Caco-2 (cell line): ENCODE results near the gene RCN1. TPM values are rescaled to one million over a fixed set of nuclear protein-coding genes. Genes with fewer than 3 reads are reported as not detected.
"Not testable (repeated sequence)": the region's sequence is repeated elsewhere in the genome, so short reads cannot be mapped to it uniquely, and the experiment has no call there.

ENCODE experiments used
- BruUV-seq: library from RNA; stranded (reverse); fragments of 400-500 nt; replicated peaks from 2 replicates; lab custom pipeline; 2021; lab: Mats Ljungman, UMichigan
- CTCF ChIA-PET: fragments of 300-600 bp; sonication (Branson Sonifier 250); formaldehyde crosslinking; loops from one replicate; lab custom pipeline; 2022; ENCODE audit warnings: antibody characterized with exemption; lab: Charles Lee
- POLR2A ChIA-PET: fragments of 300-600 bp; sonication (Branson Sonifier 250); formaldehyde crosslinking; loops from one replicate; lab custom pipeline; 2022; ENCODE audit warnings: antibody characterized with exemption; lab: Charles Lee
- DNase-seq, 2 experiments: peaks; one replicate each; pipeline versions ENCODE4 v3.0.0 to v3.0.0-alpha.2; 2020 to 2022
- H3K27me3 ChIP-seq: replicated peaks from 2 replicates; pipeline ENCODE4 v1.6.0; 2011; ENCODE audit warnings: low read length; ENCODE audit not compliant: control insufficient read depth, insufficient read depth
- H3K36me3 ChIP-seq: 2 replicates; pipeline ENCODE4 v1.5.1; 2011; ENCODE audit warnings: low read length; ENCODE audit not compliant: control insufficient read depth, insufficient read depth
- H3K4me1 ChIP-seq: fragments of 250-450 bp; sonication (Bioruptor Pico); 2 replicates; pipeline ENCODE4 v1.5.1; 2020; ENCODE audit warnings: mild to moderate bottlenecking
- H3K4me3 ChIP-seq: 2 replicates; pipeline ENCODE4 v1.5.1; 2011; ENCODE audit warnings: low read depth, mild to moderate bottlenecking, control low read depth, low read length
- H3K9me3 ChIP-seq: fragments of 250-450 bp; sonication (Bioruptor Pico); 2 replicates; pipeline ENCODE4 v1.5.1; 2020; ENCODE audit warnings: mild to moderate bottlenecking, moderate library complexity
- H3K27ac Mint-ChIP-seq: one replicate; pipeline ENCODE4 v1.8.0; 2022; ENCODE audit warnings: mixed read lengths; ENCODE audit not compliant: unreplicated experiment
- H3K27me3 Mint-ChIP-seq: one replicate; pipeline ENCODE4 v1.8.0; 2022; ENCODE audit warnings: mixed read lengths; ENCODE audit not compliant: insufficient read depth, unreplicated experiment
- H3K36me3 Mint-ChIP-seq: one replicate; pipeline ENCODE4 v1.8.0; 2022; ENCODE audit warnings: mild to moderate bottlenecking, mixed read lengths; ENCODE audit not compliant: insufficient read depth, unreplicated experiment
- H3K4me1 Mint-ChIP-seq: one replicate; pipeline ENCODE4 v1.8.0; 2022; ENCODE audit warnings: low read depth, mixed read lengths; ENCODE audit not compliant: unreplicated experiment
- H3K4me3 Mint-ChIP-seq: one replicate; pipeline ENCODE4 v1.8.0; 2022; ENCODE audit warnings: mild to moderate bottlenecking, moderate library complexity, mixed read lengths; ENCODE audit not compliant: unreplicated experiment
- H3K9me3 Mint-ChIP-seq: one replicate; pipeline ENCODE4 v1.8.0; 2022; ENCODE audit warnings: mixed read lengths; ENCODE audit not compliant: unreplicated experiment
- intact Hi-C: fragments of 100-400 bp; cut with micrococcal nuclease; formaldehyde crosslinking; loops from one replicate; pipeline ENCODE4 v1.10.0; 2022; ENCODE audit not compliant: unreplicated experiment
- total RNA-seq: library from RNA; stranded (reverse); gene quantifications from 2 replicates; pipeline ENCODE4 v1.2.3, GENCODE V29; 2022
- TF ChIP-seq, protein P1 (sequence below), 2 experiments: fragments of 200-600 bp in 1 of 2; IDR thresholded peaks; 1 replicate in 1 of 2; 2 replicates in 1 of 2; pipeline versions ENCODE4 v1.5.1 to v1.8.0; 2011 to 2022; ENCODE audit warnings: antibody characterized with exemption in 1 of 2, control low read depth in 1 of 2, inconsistent platforms in 1 of 2, low read depth in 1 of 2, low read length in 1 of 2, mild to moderate bottlenecking in 1 of 2, moderate library complexity in 1 of 2; ENCODE audit not compliant: insufficient read depth in 1 of 2, severe bottlenecking in 1 of 2, unreplicated experiment in 1 of 2

Gene RCN1
- total RNA-seq, 1 experiment from 2014 or later: 185 TPM

DNA sequence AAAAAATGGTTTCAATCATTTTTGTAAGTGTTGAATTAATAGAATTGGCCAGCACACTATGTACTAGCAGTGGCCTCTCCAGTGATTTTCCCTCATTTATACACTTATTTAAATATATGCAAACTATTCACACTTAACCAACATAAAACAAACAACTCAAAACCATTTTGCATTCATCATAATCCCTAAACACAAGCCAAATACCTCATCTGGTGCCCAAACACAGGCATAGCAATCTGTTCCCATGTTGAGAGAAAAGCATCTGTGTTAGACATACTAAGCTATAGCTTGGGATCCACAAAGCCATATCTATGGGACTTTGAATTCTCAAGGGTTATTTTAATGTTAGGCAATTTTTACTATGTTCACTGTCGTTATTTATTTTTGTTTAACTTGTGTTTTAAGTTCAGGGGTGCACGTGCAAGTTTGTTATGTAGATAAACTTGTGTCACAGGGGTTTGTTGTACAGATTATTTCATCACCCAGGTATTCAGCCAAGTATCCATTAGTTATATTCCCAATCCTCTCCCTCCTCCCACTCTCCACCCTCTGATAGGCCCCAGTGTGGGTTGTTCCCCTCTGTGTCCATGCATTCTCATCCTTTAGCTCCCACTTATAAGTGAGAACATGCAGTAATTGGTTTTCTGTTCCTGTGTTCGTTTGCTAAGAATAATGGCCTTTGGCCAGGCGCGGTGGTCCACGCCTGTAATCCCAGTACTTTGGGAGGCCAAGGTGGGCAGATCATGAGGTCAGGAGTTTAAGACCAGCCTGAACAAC lies 31.0 kb upstream of the RCN1 start:
- TF ChIP-seq, protein P1, sequence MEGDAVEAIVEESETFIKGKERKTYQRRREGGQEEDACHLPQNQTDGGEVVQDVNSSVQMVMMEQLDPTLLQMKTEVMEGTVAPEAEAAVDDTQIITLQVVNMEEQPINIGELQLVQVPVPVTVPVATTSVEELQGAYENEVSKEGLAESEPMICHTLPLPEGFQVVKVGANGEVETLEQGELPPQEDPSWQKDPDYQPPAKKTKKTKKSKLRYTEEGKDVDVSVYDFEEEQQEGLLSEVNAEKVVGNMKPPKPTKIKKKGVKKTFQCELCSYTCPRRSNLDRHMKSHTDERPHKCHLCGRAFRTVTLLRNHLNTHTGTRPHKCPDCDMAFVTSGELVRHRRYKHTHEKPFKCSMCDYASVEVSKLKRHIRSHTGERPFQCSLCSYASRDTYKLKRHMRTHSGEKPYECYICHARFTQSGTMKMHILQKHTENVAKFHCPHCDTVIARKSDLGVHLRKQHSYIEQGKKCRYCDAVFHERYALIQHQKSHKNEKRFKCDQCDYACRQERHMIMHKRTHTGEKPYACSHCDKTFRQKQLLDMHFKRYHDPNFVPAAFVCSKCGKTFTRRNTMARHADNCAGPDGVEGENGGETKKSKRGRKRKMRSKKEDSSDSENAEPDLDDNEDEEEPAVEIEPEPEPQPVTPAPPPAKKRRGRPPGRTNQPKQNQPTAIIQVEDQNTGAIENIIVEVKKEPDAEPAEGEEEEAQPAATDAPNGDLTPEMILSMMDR (IDR thresholded peaks at IDR 0.05; ENCODE audit: insufficient read depth in 1 of 2, low read depth in 1 of 2, low read length in 1 of 2, severe bottlenecking in 1 of 2, unreplicated experiment in 1 of 2): no peak
- no peaks in the 10 kb centered on the region for H3K36me3 Mint-ChIP-seq
- no peaks in the 10 kb centered on the region for H3K4me1 Mint-ChIP-seq
- H3K36me3 ChIP-seq: no peaks in the 10 kb centered on the region
- no peak overlapping the region for H3K27ac Mint-ChIP-seq
- ChIA-PET CTCF (no interaction called here), POLR2A (no interaction called here)
- H3K9me3 ChIP-seq: no peaks in the 10 kb centered on the region
- peaks cover 19% of the 10 kb centered on the region for H3K27me3 Mint-ChIP-seq
- no peak for DNase-seq
- no peaks in the 10 kb centered on the region; the same call in 1 of the 2 replicates for H3K27me3 ChIP-seq
- no peak overlapping the region for H3K4me3 ChIP-seq
- intact Hi-C loops: no loop called here
- H3K4me1 ChIP-seq: no peaks in the 10 kb centered on the region
- BruUV-seq: no TSS peak
- H3K9me3 Mint-ChIP-seq: no peaks in the 10 kb centered on the region
- H3K4me3 Mint-ChIP-seq: no peak overlapping the region

DNA sequence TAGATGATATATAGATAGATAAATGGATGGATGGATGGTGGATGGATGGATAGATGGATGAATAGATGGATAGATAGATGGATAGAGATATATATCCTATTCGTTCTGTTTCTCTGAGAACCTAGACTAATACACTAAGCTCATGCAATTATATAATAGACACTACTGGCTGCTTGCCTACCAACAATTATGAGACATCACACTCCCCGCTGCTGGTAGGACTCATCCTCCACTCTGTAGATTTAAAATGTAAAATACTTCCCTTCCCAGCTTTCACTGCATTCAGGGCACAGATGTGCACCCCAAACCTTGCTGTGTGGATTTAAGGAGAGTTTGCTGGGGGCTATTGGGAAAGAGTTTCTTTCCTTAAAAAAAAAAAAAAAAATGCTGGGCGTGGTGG lies 28.3 kb upstream of the RCN1 start:
- Histone ChIP-seq H3K9me3 (no peaks in the 10 kb centered on the region), H3K36me3 (no peaks in the 10 kb centered on the region), H3K4me1 (no peaks in the 10 kb centered on the region), H3K4me3 (no peak overlapping the region), H3K27me3 (peaks cover 1% of the 10 kb centered on the region; the same call in 1 of the 2 replicates)
- TF ChIP-seq, protein P1 (IDR thresholded peaks at IDR 0.05; ENCODE audit: insufficient read depth in 1 of 2, low read depth in 1 of 2, low read length in 1 of 2, severe bottlenecking in 1 of 2, unreplicated experiment in 1 of 2): no peak
- DNase-seq: no peak
- no peak overlapping the region for H3K4me3 Mint-ChIP-seq
- POLR2A ChIA-PET: no interaction called here
- H3K9me3 Mint-ChIP-seq: no peaks in the 10 kb centered on the region
- H3K4me1 Mint-ChIP-seq: no peaks in the 10 kb centered on the region
- no TSS peak for BruUV-seq
- peaks cover 21% of the 10 kb centered on the region for H3K27me3 Mint-ChIP-seq
- CTCF ChIA-PET: no interaction called here
- no peak overlapping the region for H3K27ac Mint-ChIP-seq
- intact Hi-C loops: no loop called here
- no peaks in the 10 kb centered on the region for H3K36me3 Mint-ChIP-seq

DNA sequence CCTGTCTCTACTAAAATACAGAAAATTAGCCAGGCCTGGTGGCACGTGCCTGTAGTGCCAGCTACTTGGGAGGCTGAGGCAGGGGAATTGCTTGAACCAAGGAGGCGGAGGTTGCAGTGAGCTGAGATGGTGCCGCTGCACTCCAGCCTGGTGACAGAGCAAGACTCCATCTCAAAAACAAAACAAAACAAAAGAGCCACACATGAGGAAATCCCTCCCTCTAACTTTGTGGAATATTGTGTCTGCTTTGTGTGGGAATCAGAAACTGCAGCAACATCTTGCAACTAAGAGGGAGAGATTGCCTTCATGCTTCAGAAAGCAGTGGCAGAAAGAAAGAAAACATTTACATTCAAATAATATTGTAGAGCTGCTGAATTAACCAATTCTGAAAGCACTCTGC lies 27.8 kb upstream of the RCN1 start:
- POLR2A ChIA-PET, H3K36me3 Mint-ChIP-seq, H3K4me3 ChIP-seq, H3K36me3 ChIP-seq, H3K9me3 Mint-ChIP-seq, BruUV-seq, DNase-seq, H3K9me3 ChIP-seq, CTCF ChIA-PET, H3K4me1 ChIP-seq, H3K27ac Mint-ChIP-seq, H3K4me1 Mint-ChIP-seq, H3K4me3 Mint-ChIP-seq, intact Hi-C loops, H3K27me3 ChIP-seq: not testable (repeated sequence)
- H3K27me3 Mint-ChIP-seq: peaks cover 20% of the 10 kb centered on the region
